Measurements from ENCODE around the gene PLEKHA1. TPM values are rescaled to one million over a fixed set of nuclear protein-coding genes. Genes with fewer than 3 reads are reported as not detected.

Gene PLEKHA1
- total and polyA plus RNA-seq, 2 of the 13 experiments (the other 11 are each of a cell fraction or from before 2014, with no cell fraction given): 32.2 to 53.3 TPM

GRCh38 chr10:122348935-122349361 is 25.6 kb upstream of the PLEKHA1 start (continued):
- TF ChIP-seq MYC (CRISPR knock-in tag; IDR thresholded peaks at IDR 0.05; ENCODE audit: borderline replicate concordance): no peak
- no peak for TF ChIP-seq NRL (CRISPR knock-in tag; IDR thresholded peaks at IDR 0.05; ENCODE audit: borderline replicate concordance)
- TF ChIP-seq SMYD3 (CRISPR knock-in tag; IDR thresholded peaks at IDR 0.05): no peak
- TF ChIP-seq ZNF34 (CRISPR knock-in tag; IDR thresholded peaks at IDR 0.05; ENCODE audit: borderline replicate concordance): no peak
- TF ChIP-seq ZBTB42 (CRISPR knock-in tag; IDR thresholded peaks at IDR 0.05): no peak
- TF ChIP-seq ZNF761 (CRISPR knock-in tag; conservative IDR thresholded peaks at IDR 0.05): no peak
- no peak for TF ChIP-seq MEF2D (CRISPR knock-in tag; IDR thresholded peaks at IDR 0.05)
- TF ChIP-seq ZNF335 (CRISPR knock-in tag; IDR thresholded peaks at IDR 0.05): no peak
- TF ChIP-seq TAF1 (CRISPR knock-in tag; IDR thresholded peaks at IDR 0.05): no peak
- no peak for TF ChIP-seq KAT8 (CRISPR knock-in tag; IDR thresholded peaks at IDR 0.05)
- no peak for TF ChIP-seq ZNF484 (CRISPR knock-in tag; IDR thresholded peaks at IDR 0.05; ENCODE audit: borderline replicate concordance, low read depth)
- TF ChIP-seq IKZF1 (IDR thresholded peaks at IDR 0.05): no peak
- TF ChIP-seq ZNF670 (CRISPR knock-in tag; IDR thresholded peaks at IDR 0.05; ENCODE audit: borderline replicate concordance): no peak
- no peak for TF ChIP-seq SKIL (CRISPR knock-in tag; IDR thresholded peaks at IDR 0.05; ENCODE audit: borderline replicate concordance)
- TF ChIP-seq GPN1 (CRISPR knock-in tag; IDR thresholded peaks at IDR 0.05; ENCODE audit: borderline replicate concordance): no peak
- TF ChIP-seq ZNF746 (CRISPR knock-in tag; IDR thresholded peaks at IDR 0.05): no peak
- no peak for TF ChIP-seq EED (CRISPR knock-in tag; IDR thresholded peaks at IDR 0.05)
- no peak for TF ChIP-seq ARNTL (CRISPR knock-in tag; IDR thresholded peaks at IDR 0.05)
- TF ChIP-seq, protein P1, sequence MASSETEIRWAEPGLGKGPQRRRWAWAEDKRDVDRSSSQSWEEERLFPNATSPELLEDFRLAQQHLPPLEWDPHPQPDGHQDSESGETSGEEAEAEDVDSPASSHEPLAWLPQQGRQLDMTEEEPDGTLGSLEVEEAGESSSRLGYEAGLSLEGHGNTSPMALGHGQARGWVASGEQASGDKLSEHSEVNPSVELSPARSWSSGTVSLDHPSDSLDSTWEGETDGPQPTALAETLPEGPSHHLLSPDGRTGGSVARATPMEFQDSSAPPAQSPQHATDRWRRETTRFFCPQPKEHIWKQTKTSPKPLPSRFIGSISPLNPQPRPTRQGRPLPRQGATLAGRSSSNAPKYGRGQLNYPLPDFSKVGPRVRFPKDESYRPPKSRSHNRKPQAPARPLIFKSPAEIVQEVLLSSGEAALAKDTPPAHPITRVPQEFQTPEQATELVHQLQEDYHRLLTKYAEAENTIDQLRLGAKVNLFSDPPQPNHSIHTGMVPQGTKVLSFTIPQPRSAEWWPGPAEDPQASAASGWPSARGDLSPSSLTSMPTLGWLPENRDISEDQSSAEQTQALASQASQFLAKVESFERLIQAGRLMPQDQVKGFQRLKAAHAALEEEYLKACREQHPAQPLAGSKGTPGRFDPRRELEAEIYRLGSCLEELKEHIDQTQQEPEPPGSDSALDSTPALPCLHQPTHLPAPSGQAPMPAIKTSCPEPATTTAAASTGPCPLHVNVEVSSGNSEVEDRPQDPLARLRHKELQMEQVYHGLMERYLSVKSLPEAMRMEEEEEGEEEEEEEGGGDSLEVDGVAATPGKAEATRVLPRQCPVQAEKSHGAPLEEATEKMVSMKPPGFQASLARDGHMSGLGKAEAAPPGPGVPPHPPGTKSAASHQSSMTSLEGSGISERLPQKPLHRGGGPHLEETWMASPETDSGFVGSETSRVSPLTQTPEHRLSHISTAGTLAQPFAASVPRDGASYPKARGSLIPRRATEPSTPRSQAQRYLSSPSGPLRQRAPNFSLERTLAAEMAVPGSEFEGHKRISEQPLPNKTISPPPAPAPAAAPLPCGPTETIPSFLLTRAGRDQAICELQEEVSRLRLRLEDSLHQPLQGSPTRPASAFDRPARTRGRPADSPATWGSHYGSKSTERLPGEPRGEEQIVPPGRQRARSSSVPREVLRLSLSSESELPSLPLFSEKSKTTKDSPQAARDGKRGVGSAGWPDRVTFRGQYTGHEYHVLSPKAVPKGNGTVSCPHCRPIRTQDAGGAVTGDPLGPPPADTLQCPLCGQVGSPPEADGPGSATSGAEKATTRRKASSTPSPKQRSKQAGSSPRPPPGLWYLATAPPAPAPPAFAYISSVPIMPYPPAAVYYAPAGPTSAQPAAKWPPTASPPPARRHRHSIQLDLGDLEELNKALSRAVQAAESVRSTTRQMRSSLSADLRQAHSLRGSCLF (CRISPR knock-in tag; IDR thresholded peaks at IDR 0.05; ENCODE audit: borderline replicate concordance): no peak
- TF ChIP-seq HMG20A (CRISPR knock-in tag; IDR thresholded peaks at IDR 0.05; ENCODE audit: borderline replicate concordance): no peak
- TF ChIP-seq SKI (IDR thresholded peaks at IDR 0.05; ENCODE audit: partially characterized antibody): no peak
- no peak for TF ChIP-seq SAFB2 (CRISPR knock-in tag; IDR thresholded peaks at IDR 0.05; ENCODE audit: borderline replicate concordance, low read depth)
- TF ChIP-seq SYNCRIP (IDR thresholded peaks at IDR 0.05; ENCODE audit: insufficient read depth, low read depth, low read length): no peak
- no peak for TF ChIP-seq ZNF577 (CRISPR knock-in tag; IDR thresholded peaks at IDR 0.05; ENCODE audit: borderline replicate concordance, low read depth)
- TF ChIP-seq MBD4 (IDR thresholded peaks at IDR 0.05; ENCODE audit: borderline replicate concordance, low read length): no peak
- TF ChIP-seq MED1 (CRISPR knock-in tag; IDR thresholded peaks at IDR 0.05): peak; percentile 32; the same call in 1 of the 2 replicates
- TF ChIP-seq HNRNPUL1 (IDR thresholded peaks at IDR 0.05; ENCODE audit: low read depth, low read length): no peak
